Gastroesophageal sphincter (tissue), 4 donors: ENCODE measurements around the gene CMIP. TPM values are rescaled to one million over a fixed set of nuclear protein-coding genes. Genes with fewer than 3 reads are reported as not detected.

Experiments used
- ATAC-seq: fragments of 150-250 bp; one replicate; pipeline ENCODE4 v1.9.1; 2016; ENCODE audit warnings: mild to moderate bottlenecking, moderate library complexity
- H3K27ac ChIP-seq, 4 donors: fragments of 200-600 bp; sonication (generic) in 3 of 4; 1 replicate in 3 of 4; 2 replicates in 1 of 4; pipeline ENCODE4 v1.5.1; 2016 to 2019
- H3K27me3 ChIP-seq: fragments of 200-600 bp; sonication (generic); one replicate; pipeline ENCODE4 v1.5.1; 2019
- H3K36me3 ChIP-seq, 2 donors: fragments of 200-600 bp; sonication (generic); one replicate each; pipeline ENCODE4 v1.5.1; 2019; ENCODE audit warnings: control low read depth in 1 of 2
- H3K4me1 ChIP-seq, 3 donors: fragments of 200-600 bp; sonication (generic); 1 replicate in 2 of 3; 2 replicates in 1 of 3; pipeline ENCODE4 v1.5.1; 2016 to 2019; ENCODE audit warnings: control low read depth in 2 of 3
- H3K4me3 ChIP-seq, 2 donors: fragments of 200-600 bp; sonication (generic); one replicate each; pipeline ENCODE4 v1.5.1; 2019; ENCODE audit warnings: mild to moderate bottlenecking in 1 of 2, moderate library complexity in 1 of 2
- H3K9me3 ChIP-seq, 3 donors: fragments of 200-600 bp; sonication (generic); one replicate each; pipeline ENCODE4 v1.5.1; 2017 to 2019; ENCODE audit warnings: control low read depth in 2 of 3
- CTCF ChIP-seq, 4 experiments: fragments of 200-600 bp in 2 of 4; fragments of 450-650 bp in 2 of 4; sonication (generic) in 1 of 4; IDR thresholded peaks; one replicate each; pipeline ENCODE4 v1.5.1; 2017 to 2019; ENCODE audit warnings: antibody characterized with exemption in 4 of 4, mild to moderate bottlenecking in 2 of 4, moderate library complexity in 2 of 4
- EP300 ChIP-seq: sonication (generic); formaldehyde crosslinking; IDR thresholded peaks from one replicate; pipeline ENCODE4 v1.6.1; 2017; ENCODE audit warnings: antibody characterized with exemption, mild to moderate bottlenecking
- POLR2A ChIP-seq, 2 donors: fragments of 450-650 bp; IDR thresholded peaks; one replicate each; pipeline ENCODE4 v1.6.1; 2017; ENCODE audit warnings: antibody characterized with exemption in 2 of 2, mild to moderate bottlenecking in 2 of 2, moderate library complexity in 1 of 2
- POLR2AphosphoS5 ChIP-seq: sonication (generic); formaldehyde crosslinking; IDR thresholded peaks from one replicate; pipeline ENCODE4 v1.6.1; 2017; ENCODE audit warnings: antibody characterized with exemption
- WGBS, 2 donors: methylation state at CpG; one replicate each; pipeline ENCODE4 v1.1.5; 2018; ENCODE audit warnings: low coverage in 1 of 2; 5-methylcytosine and 5-hydroxymethylcytosine counted together
- total RNA-seq, 4 donors: library from RNA; depleted of rRNA; stranded (reverse); fragments of >200 nt; gene quantifications; one replicate each; pipeline ENCODE4 v1.1.0, GENCODE V29; 2016

CMIP gene
- total RNA-seq, 4 donors from 2014 or later: 13.4 to 24.0 (median 19.2) TPM

- peak overlapping the region in 2 of 4 donors; percentile 12 to 45 for H3K27ac ChIP-seq
- 63 to 81% methylated on average over 3 to 6 of the region's 13 CpGs for WGBS, 2 donors
Measured at GRCh38 chr16:81478876-81479511, 34.4 kb downstream of the CMIP start.

GRCh38 chr16:81480606-81481206, 36.1 kb downstream of the CMIP start:
- Histone ChIP-seq H3K9me3 (no peaks in the 10 kb centered on the region), H3K4me3 (no peak overlapping the region), H3K4me1 (peaks cover 0 to 71% (median 10%) of the 10 kb centered on the region in 3 donors), H3K36me3 (no peaks in the 10 kb centered on the region), H3K27ac (peak overlapping the region in 3 of 4 donors; percentile 5 to 37 (median 31)), H3K27me3 (no peaks in the 10 kb centered on the region)
- TF ChIP-seq POLR2AphosphoS5: no peak
- TF ChIP-seq EP300: no peak
- TF ChIP-seq CTCF (IDR thresholded peaks at IDR 0.05): no peak
- no peak for TF ChIP-seq POLR2A (IDR thresholded peaks at IDR 0.05)
- no peak for ATAC-seq
- 77 to 100% methylated on average over 1 to 3 of the region's 9 CpGs for WGBS, 2 donors

More at GRCh38 chr16:81478876-81479511, 34.4 kb downstream of the CMIP start:
- Histone ChIP-seq H3K9me3 (no peaks in the 10 kb centered on the region), H3K36me3 (no peaks in the 10 kb centered on the region), H3K4me3 (no peak overlapping the region), H3K4me1 (peaks cover 0 to 71% (median 14%) of the 10 kb centered on the region in 3 donors), H3K27me3 (no peaks in the 10 kb centered on the region)
- TF ChIP-seq CTCF (IDR thresholded peaks at IDR 0.05): no peak
- no peak for TF ChIP-seq POLR2AphosphoS5
- no peak for TF ChIP-seq EP300
- no peak for TF ChIP-seq POLR2A (IDR thresholded peaks at IDR 0.05)
- peak; percentile 52 for ATAC-seq

GRCh38 chr16:81481207-81481821, 36.7 kb downstream of the CMIP start:
- ATAC-seq: peak; percentile 67

GRCh38 chr16:81482329-81483063, 37.9 kb downstream of the CMIP start:
- Histone ChIP-seq H3K27ac (peak overlapping the region in 1 of 4 donors; percentile 9), H3K36me3 (no peaks in the 10 kb centered on the region), H3K9me3 (no peaks in the 10 kb centered on the region), H3K27me3 (no peaks in the 10 kb centered on the region), H3K4me1 (peaks cover 0 to 76% (median 10%) of the 10 kb centered on the region in 3 donors), H3K4me3 (no peak overlapping the region)
- no peak for ATAC-seq
- 94 to 100% methylated on average over 1 to 2 of the region's 15 CpGs for WGBS, 2 donors
- no peak for TF ChIP-seq POLR2A (IDR thresholded peaks at IDR 0.05)
- TF ChIP-seq POLR2AphosphoS5: no peak
- TF ChIP-seq CTCF (IDR thresholded peaks at IDR 0.05): no peak

More at GRCh38 chr16:81481207-81481821, 36.7 kb downstream of the CMIP start:
- Histone ChIP-seq H3K4me1 (peaks cover 0 to 73% (median 10%) of the 10 kb centered on the region in 3 donors), H3K27ac (peak overlapping the region in 3 of 4 donors; percentile 5 to 37 (median 31)), H3K27me3 (no peaks in the 10 kb centered on the region), H3K4me3 (no peak overlapping the region), H3K9me3 (no peaks in the 10 kb centered on the region), H3K36me3 (no peaks in the 10 kb centered on the region)
- WGBS, 2 donors: 82 to 83% methylated on average over 2 to 3 of the region's 11 CpGs
- no peak for TF ChIP-seq POLR2AphosphoS5
- no peak for TF ChIP-seq CTCF (IDR thresholded peaks at IDR 0.05)
- no peak for TF ChIP-seq POLR2A (IDR thresholded peaks at IDR 0.05)
- no peak for TF ChIP-seq EP300
